Measurements from ENCODE around the gene DCN.
A peak's percentile ranks its signal among the peaks of the same experiment; 100 is the strongest.

DCN gene

GRCh38 chr12:91111366-91112325 is 71.0 kb downstream of the DCN start, which contains the start of gene LUM:
Gene LUM, minus strand, starts transcription at chr12:91111494. Its CDS starts 2,515 bp downstream, at chr12:91108979.
- H3K4me3 ChIP-seq (ENCODE audit: low read depth, low read length), result peak within 1 kb of the TSS; percentile 33
- peak; percentile 75 for DNase-seq
- TF ChIP-seq CTCF (IDR thresholded peaks at IDR 0.05; ENCODE audit: low read depth, low read length, missing control alignments), result no peak

GRCh38 chr12:91110311-91110924 is 72.2 kb downstream of the DCN start:
- no peak for DNase-seq
- peak overlapping the region; percentile 33 for H3K4me3 ChIP-seq (ENCODE audit: low read depth, low read length)
- H3K27ac ChIP-seq, result no peak overlapping the region
- H3K36me3 ChIP-seq (replicated peaks), result no peaks in the 10 kb centered on the region
- in situ Hi-C loops (cut with HindIII; ENCODE audit: low pct_ligation_motif_present, low sequenced_read_pairs), result no loop called here
- no peaks in the 10 kb centered on the region for H3K27me3 ChIP-seq (replicated peaks)
- no peak for TF ChIP-seq CTCF (IDR thresholded peaks at IDR 0.05; ENCODE audit: low read depth, low read length, missing control alignments)

More at GRCh38 chr12:91111366-91112325, 71.0 kb downstream of the DCN start, which contains the start of gene LUM:
- Histone ChIP-seq H3K27me3 (replicated peaks) (no peaks in the 10 kb centered on the region), H3K36me3 (replicated peaks) (no peaks in the 10 kb centered on the region), H3K27ac (no peak within 1 kb of the TSS)
- in situ Hi-C loops (cut with HindIII; ENCODE audit: low pct_ligation_motif_present, low sequenced_read_pairs), result no loop called here

GRCh38 chr12:91109581-91110310 is 72.9 kb downstream of the DCN start:
- H3K36me3 ChIP-seq (replicated peaks), result no peaks in the 10 kb centered on the region
- in situ Hi-C loops (cut with HindIII; ENCODE audit: low pct_ligation_motif_present, low sequenced_read_pairs), result no loop called here
- no peak for TF ChIP-seq CTCF (IDR thresholded peaks at IDR 0.05; ENCODE audit: low read depth, low read length, missing control alignments)
- no peaks in the 10 kb centered on the region for H3K27me3 ChIP-seq (replicated peaks)
- peak overlapping the region; percentile 18 for H3K4me3 ChIP-seq (ENCODE audit: low read depth, low read length)
- no peak overlapping the region for H3K27ac ChIP-seq
- no peak for DNase-seq

GRCh38 chr12:91109148-91109564 is 73.5 kb downstream of the DCN start:
- Histone ChIP-seq H3K36me3 (replicated peaks) (no peaks in the 10 kb centered on the region), H3K4me3 (ENCODE audit: low read depth, low read length) (no peak overlapping the region), H3K27me3 (replicated peaks) (no peaks in the 10 kb centered on the region), H3K27ac (no peak overlapping the region)
- peak; percentile 53 for DNase-seq
- TF ChIP-seq CTCF (IDR thresholded peaks at IDR 0.05; ENCODE audit: low read depth, low read length, missing control alignments), result peak; percentile 79
- in situ Hi-C loops (cut with HindIII; ENCODE audit: low pct_ligation_motif_present, low sequenced_read_pairs), result no loop called here

- no peak for TF ChIP-seq CTCF (IDR thresholded peaks at IDR 0.05; ENCODE audit: low read depth, low read length, missing control alignments)
- Histone ChIP-seq H3K4me3 (ENCODE audit: low read depth, low read length) (no peak overlapping the region), H3K27me3 (replicated peaks) (no peaks in the 10 kb centered on the region), H3K36me3 (replicated peaks) (no peaks in the 10 kb centered on the region), H3K27ac (no peak overlapping the region)
- DNase-seq, result no peak
- in situ Hi-C loops (cut with HindIII; ENCODE audit: low pct_ligation_motif_present, low sequenced_read_pairs), result no loop called here
Observed at GRCh38 chr12:91108196-91108755, 74.3 kb downstream of the DCN start.
